ENCODE data around the gene TMEM223.

Gene TMEM223

GRCh38 chr11:62805076-62805892 lies 13.5 kb upstream of the TMEM223 start, which contains the start of gene NXF1 (continued):
- TF ChIP-seq, protein P1, sequence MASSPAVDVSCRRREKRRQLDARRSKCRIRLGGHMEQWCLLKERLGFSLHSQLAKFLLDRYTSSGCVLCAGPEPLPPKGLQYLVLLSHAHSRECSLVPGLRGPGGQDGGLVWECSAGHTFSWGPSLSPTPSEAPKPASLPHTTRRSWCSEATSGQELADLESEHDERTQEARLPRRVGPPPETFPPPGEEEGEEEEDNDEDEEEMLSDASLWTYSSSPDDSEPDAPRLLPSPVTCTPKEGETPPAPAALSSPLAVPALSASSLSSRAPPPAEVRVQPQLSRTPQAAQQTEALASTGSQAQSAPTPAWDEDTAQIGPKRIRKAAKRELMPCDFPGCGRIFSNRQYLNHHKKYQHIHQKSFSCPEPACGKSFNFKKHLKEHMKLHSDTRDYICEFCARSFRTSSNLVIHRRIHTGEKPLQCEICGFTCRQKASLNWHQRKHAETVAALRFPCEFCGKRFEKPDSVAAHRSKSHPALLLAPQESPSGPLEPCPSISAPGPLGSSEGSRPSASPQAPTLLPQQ (tag by site-specific recombination; IDR thresholded peaks at IDR 0.05): peak; percentile 30; the same call in 1 of the 2 replicates
- peak; percentile 55; the same call in 1 of the 2 replicates for TF ChIP-seq KLF1 (tag by site-specific recombination; IDR thresholded peaks at IDR 0.05)
- no peak for TF ChIP-seq ZNF777 (tag by site-specific recombination; IDR thresholded peaks at IDR 0.05; ENCODE audit: borderline replicate concordance)
- peak; percentile 88 for TF ChIP-seq SP3 (tag by site-specific recombination; IDR thresholded peaks at IDR 0.05)
- no peak for TF ChIP-seq TSHZ1 (tag by site-specific recombination; IDR thresholded peaks at IDR 0.05; ENCODE audit: borderline replicate concordance)
- no peak for TF ChIP-seq PRDM4 (tag by site-specific recombination; IDR thresholded peaks at IDR 0.05)
- no peak for TF ChIP-seq ZNF398 (tag by site-specific recombination; IDR thresholded peaks at IDR 0.05)
- no peak for TF ChIP-seq ZNF423 (tag by site-specific recombination; IDR thresholded peaks at IDR 0.05)
- TF ChIP-seq ZNF473 (tag by site-specific recombination; IDR thresholded peaks at IDR 0.05): no peak
- TF ChIP-seq ZNF26 (tag by site-specific recombination; IDR thresholded peaks at IDR 0.05): no peak
- TF ChIP-seq GLIS2 (tag by site-specific recombination; IDR thresholded peaks at IDR 0.05): peak; percentile 48
- TF ChIP-seq, protein P2, sequence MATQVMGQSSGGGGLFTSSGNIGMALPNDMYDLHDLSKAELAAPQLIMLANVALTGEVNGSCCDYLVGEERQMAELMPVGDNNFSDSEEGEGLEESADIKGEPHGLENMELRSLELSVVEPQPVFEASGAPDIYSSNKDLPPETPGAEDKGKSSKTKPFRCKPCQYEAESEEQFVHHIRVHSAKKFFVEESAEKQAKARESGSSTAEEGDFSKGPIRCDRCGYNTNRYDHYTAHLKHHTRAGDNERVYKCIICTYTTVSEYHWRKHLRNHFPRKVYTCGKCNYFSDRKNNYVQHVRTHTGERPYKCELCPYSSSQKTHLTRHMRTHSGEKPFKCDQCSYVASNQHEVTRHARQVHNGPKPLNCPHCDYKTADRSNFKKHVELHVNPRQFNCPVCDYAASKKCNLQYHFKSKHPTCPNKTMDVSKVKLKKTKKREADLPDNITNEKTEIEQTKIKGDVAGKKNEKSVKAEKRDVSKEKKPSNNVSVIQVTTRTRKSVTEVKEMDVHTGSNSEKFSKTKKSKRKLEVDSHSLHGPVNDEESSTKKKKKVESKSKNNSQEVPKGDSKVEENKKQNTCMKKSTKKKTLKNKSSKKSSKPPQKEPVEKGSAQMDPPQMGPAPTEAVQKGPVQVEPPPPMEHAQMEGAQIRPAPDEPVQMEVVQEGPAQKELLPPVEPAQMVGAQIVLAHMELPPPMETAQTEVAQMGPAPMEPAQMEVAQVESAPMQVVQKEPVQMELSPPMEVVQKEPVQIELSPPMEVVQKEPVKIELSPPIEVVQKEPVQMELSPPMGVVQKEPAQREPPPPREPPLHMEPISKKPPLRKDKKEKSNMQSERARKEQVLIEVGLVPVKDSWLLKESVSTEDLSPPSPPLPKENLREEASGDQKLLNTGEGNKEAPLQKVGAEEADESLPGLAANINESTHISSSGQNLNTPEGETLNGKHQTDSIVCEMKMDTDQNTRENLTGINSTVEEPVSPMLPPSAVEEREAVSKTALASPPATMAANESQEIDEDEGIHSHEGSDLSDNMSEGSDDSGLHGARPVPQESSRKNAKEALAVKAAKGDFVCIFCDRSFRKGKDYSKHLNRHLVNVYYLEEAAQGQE (tag by site-specific recombination; IDR thresholded peaks at IDR 0.05): 0 out of 2 replicates have a peak, but pooled peaks have one; percentile 18
- TF ChIP-seq HOXD13 (CRISPR knock-in tag; IDR thresholded peaks at IDR 0.05; ENCODE audit: borderline replicate concordance): no peak
- peak; percentile 55; the same call in 1 of the 2 replicates for TF ChIP-seq ZNF76 (tag by site-specific recombination; IDR thresholded peaks at IDR 0.05; ENCODE audit: borderline replicate concordance, low read depth)
- TF ChIP-seq ZNF157 (tag by site-specific recombination; IDR thresholded peaks at IDR 0.05): no peak
- TF ChIP-seq ZNF114 (tag by site-specific recombination; IDR thresholded peaks at IDR 0.05): no peak
- peak; percentile 84 for TF ChIP-seq ZNF660 (tag by site-specific recombination; IDR thresholded peaks at IDR 0.05)
- TF ChIP-seq ZNF600 (tag by site-specific recombination; IDR thresholded peaks at IDR 0.05): no peak
- TF ChIP-seq ZNF18 (tag by site-specific recombination; IDR thresholded peaks at IDR 0.05): no peak
